ENCODE data around the gene NPC1.
"Not testable (repeated sequence)": the region's sequence is repeated elsewhere in the genome, so short reads cannot be mapped to it uniquely, and the experiment has no call there.

Gene NPC1

GRCh38 chr18:23515911-23516546, 70.3 kb downstream of the NPC1 start:
- DNase-seq = peak; percentile 77

GRCh38 chr18:23512641-23513040, 73.7 kb downstream of the NPC1 start:
- DNase-seq = no peak

- DNase-seq = not testable (repeated sequence)
Observed at GRCh38 chr18:23512216-23512615, 74.1 kb downstream of the NPC1 start.

- not testable (repeated sequence) for DNase-seq
Observed at GRCh38 chr18:23510923-23511322, 75.4 kb downstream of the NPC1 start.

- DNase-seq = no peak
Observed at GRCh38 chr18:23506393-23506792, 79.9 kb downstream of the NPC1 start.

GRCh38 chr18:23504720-23505119, 81.6 kb downstream of the NPC1 start:
- no peak for DNase-seq

- no peak for DNase-seq
Observed at GRCh38 chr18:23503963-23504344, 82.4 kb downstream of the NPC1 start.

GRCh38 chr18:23503038-23503962, 83.0 kb downstream of the NPC1 start, which contains the start of gene RMC1:
Gene RMC1, plus strand, starts transcription at chr18:23503511. Its CDS starts 108 bp downstream, at chr18:23503619.
- DNase-seq = peak; percentile 90

GRCh38 chr18:23502516-23503037, 83.7 kb downstream of the NPC1 start:
- DNase-seq = no peak

GRCh38 chr18:23501626-23502025, 84.7 kb downstream of the NPC1 start:
- DNase-seq = no peak

- peak; percentile 38 for DNase-seq
Observed at GRCh38 chr18:23499291-23499781, 87.0 kb downstream of the NPC1 start.

GRCh38 chr18:23498877-23499276, 87.4 kb downstream of the NPC1 start:
- peak; percentile 71 for DNase-seq

GRCh38 chr18:23498117-23498516, 88.2 kb downstream of the NPC1 start:
- DNase-seq = no peak

GRCh38 chr18:23495723-23496440, 90.4 kb downstream of the NPC1 start:
- DNase-seq = no peak

- no peak for DNase-seq
Observed at GRCh38 chr18:23494992-23495391, 91.3 kb downstream of the NPC1 start.

GRCh38 chr18:23493654-23494053, 92.7 kb downstream of the NPC1 start:
- DNase-seq = no peak

GRCh38 chr18:23489586-23489985, 96.7 kb downstream of the NPC1 start:
- not testable (repeated sequence) for DNase-seq

GRCh38 chr18:23487738-23488570, 98.4 kb downstream of the NPC1 start:
- no peak for DNase-seq

GRCh38 chr18:23485386-23485785, 100.9 kb downstream of the NPC1 start:
- no peak for DNase-seq

- no peak for DNase-seq
Observed at GRCh38 chr18:23484561-23485182, 101.6 kb downstream of the NPC1 start.

Measured in fibroblast of upper back skin (primary cell).